ENCODE measurements around the gene INTS11. TPM values are rescaled to one million over a fixed set of nuclear protein-coding genes. Genes with fewer than 3 reads are reported as not detected.

The INTS11 gene
- total and polyA plus RNA-seq, 2 of the 13 experiments (the other 11 are each of a cell fraction or from before 2014, with no cell fraction given), result 52.8 to 94.8 TPM

GRCh38 chr1:1306661-1307260 lies 17.7 kb downstream of the INTS11 start (continued):
- TF ChIP-seq, protein P1, sequence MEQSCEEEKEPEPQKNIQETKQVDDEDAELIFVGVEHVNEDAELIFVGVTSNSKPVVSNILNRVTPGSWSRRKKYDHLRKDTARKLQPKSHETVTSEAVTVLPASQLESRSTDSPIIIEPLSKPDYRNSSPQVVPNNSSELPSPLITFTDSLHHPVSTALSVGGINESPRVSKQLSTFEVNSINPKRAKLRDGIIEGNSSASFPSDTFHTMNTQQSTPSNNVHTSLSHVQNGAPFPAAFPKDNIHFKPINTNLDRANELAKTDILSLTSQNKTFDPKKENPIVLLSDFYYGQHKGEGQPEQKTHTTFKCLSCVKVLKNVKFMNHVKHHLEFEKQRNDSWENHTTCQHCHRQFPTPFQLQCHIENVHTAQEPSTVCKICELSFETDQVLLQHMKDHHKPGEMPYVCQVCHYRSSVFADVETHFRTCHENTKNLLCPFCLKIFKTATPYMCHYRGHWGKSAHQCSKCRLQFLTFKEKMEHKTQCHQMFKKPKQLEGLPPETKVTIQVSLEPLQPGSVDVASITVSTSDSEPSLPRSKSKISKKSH (CRISPR knock-in tag; IDR thresholded peaks at IDR 0.05; ENCODE audit: borderline replicate concordance), result no peak
- TF ChIP-seq GPN1 (CRISPR knock-in tag; IDR thresholded peaks at IDR 0.05; ENCODE audit: borderline replicate concordance) (no peak), ZNF660 (CRISPR knock-in tag; IDR thresholded peaks at IDR 0.05; ENCODE audit: borderline replicate concordance, low read depth) (no peak), EZH2 (conservative IDR thresholded peaks at IDR 0.05; ENCODE audit: low read depth, low read length) (no peak), KLF16 (CRISPR knock-in tag; IDR thresholded peaks at IDR 0.05) (peak in 1 of 2 experiments; percentile 66; a peak in 1 of 4 replicates), TGIF2 (CRISPR knock-in tag; IDR thresholded peaks at IDR 0.05) (no peak), ZSCAN21 (CRISPR knock-in tag; IDR thresholded peaks at IDR 0.05; ENCODE audit: borderline replicate concordance) (peak; percentile 65; the same call in 1 of the 2 replicates), SUZ12 (IDR thresholded peaks at IDR 0.05; ENCODE audit: low read depth, low read length) (no peak), SALL1 (CRISPR knock-in tag; IDR thresholded peaks at IDR 0.05) (peak; percentile 71), ZNF75D (CRISPR knock-in tag; IDR thresholded peaks at IDR 0.05; ENCODE audit: borderline replicate concordance) (no peak), ZNF615 (CRISPR knock-in tag; IDR thresholded peaks at IDR 0.05; ENCODE audit: borderline replicate concordance) (no peak), SOX13 (IDR thresholded peaks at IDR 0.05) (no peak), SOX13 (CRISPR knock-in tag; conservative IDR thresholded peaks at IDR 0.05 in 1 of 2, IDR thresholded peaks at IDR 0.05 in 1 of 2) (no peak), FOXA1 (IDR thresholded peaks at IDR 0.05) (no peak), FOXA1 (CRISPR knock-in tag; IDR thresholded peaks at IDR 0.05) (peak; percentile 21; the same call in 1 of the 2 replicates), HCFC1 (IDR thresholded peaks at IDR 0.05; ENCODE audit: low read depth, low read length) (no peak), POLR2AphosphoS5 (IDR thresholded peaks at IDR 0.05; ENCODE audit: low read depth, low read length) (peak; percentile 39; the same call in 1 of the 2 replicates), MTERF4 (CRISPR knock-in tag; IDR thresholded peaks at IDR 0.05) (no peak), ZNF256 (CRISPR knock-in tag; conservative IDR thresholded peaks at IDR 0.05) (no peak), SAFB2 (CRISPR knock-in tag; IDR thresholded peaks at IDR 0.05; ENCODE audit: borderline replicate concordance, low read depth) (no peak)
- TF ChIP-seq, protein P2, sequence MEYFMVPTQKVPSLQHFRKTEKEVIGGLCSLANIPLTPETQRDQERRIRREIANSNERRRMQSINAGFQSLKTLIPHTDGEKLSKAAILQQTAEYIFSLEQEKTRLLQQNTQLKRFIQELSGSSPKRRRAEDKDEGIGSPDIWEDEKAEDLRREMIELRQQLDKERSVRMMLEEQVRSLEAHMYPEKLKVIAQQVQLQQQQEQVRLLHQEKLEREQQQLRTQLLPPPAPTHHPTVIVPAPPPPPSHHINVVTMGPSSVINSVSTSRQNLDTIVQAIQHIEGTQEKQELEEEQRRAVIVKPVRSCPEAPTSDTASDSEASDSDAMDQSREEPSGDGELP (IDR thresholded peaks at IDR 0.05; ENCODE audit: borderline replicate concordance, low read depth), result no peak
- TF ChIP-seq, protein P3, sequence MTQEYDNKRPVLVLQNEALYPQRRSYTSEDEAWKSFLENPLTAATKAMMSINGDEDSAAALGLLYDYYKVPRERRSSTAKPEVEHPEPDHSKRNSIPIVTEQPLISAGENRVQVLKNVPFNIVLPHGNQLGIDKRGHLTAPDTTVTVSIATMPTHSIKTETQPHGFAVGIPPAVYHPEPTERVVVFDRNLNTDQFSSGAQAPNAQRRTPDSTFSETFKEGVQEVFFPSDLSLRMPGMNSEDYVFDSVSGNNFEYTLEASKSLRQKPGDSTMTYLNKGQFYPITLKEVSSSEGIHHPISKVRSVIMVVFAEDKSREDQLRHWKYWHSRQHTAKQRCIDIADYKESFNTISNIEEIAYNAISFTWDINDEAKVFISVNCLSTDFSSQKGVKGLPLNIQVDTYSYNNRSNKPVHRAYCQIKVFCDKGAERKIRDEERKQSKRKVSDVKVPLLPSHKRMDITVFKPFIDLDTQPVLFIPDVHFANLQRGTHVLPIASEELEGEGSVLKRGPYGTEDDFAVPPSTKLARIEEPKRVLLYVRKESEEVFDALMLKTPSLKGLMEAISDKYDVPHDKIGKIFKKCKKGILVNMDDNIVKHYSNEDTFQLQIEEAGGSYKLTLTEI (CRISPR knock-in tag; conservative IDR thresholded peaks at IDR 0.05), result no peak
- TF ChIP-seq, protein P4, sequence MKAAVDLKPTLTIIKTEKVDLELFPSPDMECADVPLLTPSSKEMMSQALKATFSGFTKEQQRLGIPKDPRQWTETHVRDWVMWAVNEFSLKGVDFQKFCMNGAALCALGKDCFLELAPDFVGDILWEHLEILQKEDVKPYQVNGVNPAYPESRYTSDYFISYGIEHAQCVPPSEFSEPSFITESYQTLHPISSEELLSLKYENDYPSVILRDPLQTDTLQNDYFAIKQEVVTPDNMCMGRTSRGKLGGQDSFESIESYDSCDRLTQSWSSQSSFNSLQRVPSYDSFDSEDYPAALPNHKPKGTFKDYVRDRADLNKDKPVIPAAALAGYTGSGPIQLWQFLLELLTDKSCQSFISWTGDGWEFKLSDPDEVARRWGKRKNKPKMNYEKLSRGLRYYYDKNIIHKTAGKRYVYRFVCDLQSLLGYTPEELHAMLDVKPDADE (CRISPR knock-in tag; IDR thresholded peaks at IDR 0.05), result no peak
